Right lobe of liver (tissue), 4 donors: ENCODE results near the gene CHST11.

Experiments
- CTCF ChIP-seq, 4 donors: fragments of 200-600 bp in 3 of 4; fragments of 450-650 bp in 1 of 4; IDR thresholded peaks; one replicate each; pipeline versions ENCODE4 v1.5.1 to v1.8.0; 2016 to 2022; ENCODE audit warnings: antibody characterized with exemption in 4 of 4, mild to moderate bottlenecking in 2 of 4
- POLR2A ChIP-seq: fragments of 450-650 bp; IDR thresholded peaks from one replicate; pipeline ENCODE4 v1.6.1; 2017; ENCODE audit warnings: antibody characterized with exemption, mild to moderate bottlenecking
- donor health status: DM: no; HTN: no; CAD: no.
- donor health status: DM: no; HTN: no; CAD: no.
- donor health status: DM: no; HTN: yes; CAD: no.

- TF ChIP-seq CTCF (IDR thresholded peaks at IDR 0.05) = no peak
- TF ChIP-seq POLR2A = no peak
Measured at GRCh38 chr12:104740668-104741067, 283.9 kb downstream of the CHST11 start.
